CD4-positive, alpha-beta T cell treated with Interleukin-21 for 1 hour (primary cell): ENCODE results near the gene SRGN.

Experiments used
- DNase-seq: peaks from one replicate; pipeline ENCODE4 v3.0.0-alpha.2; 2020

SRGN gene

GRCh38 chr10:69142983-69143382, 55.1 kb downstream of the SRGN start:
- no peak for DNase-seq

- DNase-seq = no peak
Measured at GRCh38 chr10:69145329-69145728, 57.4 kb downstream of the SRGN start.

- no peak for DNase-seq
Measured at GRCh38 chr10:69145864-69146263, 58.0 kb downstream of the SRGN start.

GRCh38 chr10:69146759-69147158, 58.9 kb downstream of the SRGN start:
- DNase-seq = no peak

GRCh38 chr10:69151984-69152383, 64.1 kb downstream of the SRGN start:
- no peak for DNase-seq

- DNase-seq = no peak
Measured at GRCh38 chr10:69153227-69153626, 65.3 kb downstream of the SRGN start.
